K562 (cell line): Measurements from ENCODE around the gene CAMK2G. TPM values are rescaled to one million over a fixed set of nuclear protein-coding genes. Genes with fewer than 3 reads are reported as not detected.
A peak's percentile ranks its signal among the peaks of the same experiment; 100 is the strongest.

Source experiments
- ATAC-seq: fragments of 200-7000 bp; cut with Tn5 transposase; 3 replicates; pipeline ENCODE4 v1.9.1; 2020; ENCODE audit warnings: moderate library complexity
- BruUV-seq: library from RNA; stranded (reverse); fragments of 400-500 nt; replicated peaks from 2 replicates; lab custom pipeline; 2021; lab: Mats Ljungman, UMichigan
- CTCF ChIA-PET: fragments of 300-600 bp; formaldehyde crosslinking; extraction: SDS; loops from one replicate; lab custom pipeline; 2021; ENCODE audit warnings: low intra/inter-chr PET ratio; lab: Yijun Ruan, JAX
- POLR2A ChIA-PET: fragments of 300-600, 350-650 bp; sonication (Branson Sonifier 250); formaldehyde crosslinking; extraction: SDS; loops from one replicate; lab custom pipeline; 2021; ENCODE audit warnings: antibody characterized with exemption, inconsistent platforms; lab: Yijun Ruan, JAX
- DNase-seq, 4 experiments: peaks; one replicate each; pipeline versions ENCODE4 v3.0.0 to v3.0.0-alpha.2; 2011 to 2018; ENCODE audit warnings: low spot score in 3 of 4, mixed read lengths in 3 of 4; ENCODE audit errors: extremely low read depth in 1 of 4
- FAIRE-seq: peaks from 2 replicates; lab custom pipeline; 2011; peaks lifted over from hg19 to GRCh38; lab: Jason Lieb, UNC
- H2AFZ ChIP-seq: 2 replicates; pipeline ENCODE4 v1.6.0; 2011; ENCODE audit warnings: low read depth, low read length, control low read depth, inconsistent platforms
- H3K27ac ChIP-seq: fragments of 200-600 bp; 3 replicates; pipeline ENCODE4 v1.8.0; 2011; ENCODE audit warnings: low read depth, mild to moderate bottlenecking, control low read depth, inconsistent platforms, low read length, moderate library complexity, mixed read lengths; ENCODE audit errors: extremely low read depth
- H3K27me3 ChIP-seq, 2 experiments: fragments of 300-600 bp in 1 of 2; 2 replicates in 1 of 2; 3 replicates in 1 of 2; pipeline versions ENCODE4 v1.6.0 to v1.8.0; 2011; ENCODE audit warnings: inconsistent platforms in 2 of 2, low read length in 2 of 2, mild to moderate bottlenecking in 1 of 2, mixed read lengths in 1 of 2, moderate library complexity in 1 of 2; ENCODE audit not compliant: control insufficient read depth in 2 of 2, insufficient read depth in 2 of 2
- H3K36me3 ChIP-seq: fragments of 300-600 bp; 3 replicates; pipeline ENCODE4 v1.8.0; 2011; ENCODE audit warnings: mild to moderate bottlenecking, low read length, inconsistent platforms; ENCODE audit not compliant: control insufficient read depth, insufficient read depth
- H3K4me1 ChIP-seq, 2 experiments: fragments of 200-600 bp in 1 of 2; replicated peaks in 1 of 2; 2 replicates in 1 of 2; 3 replicates in 1 of 2; pipeline versions ENCODE4 v1.5.1 to v1.8.0; 2011; ENCODE audit warnings: inconsistent platforms in 2 of 2, low read length in 2 of 2, mild to moderate bottlenecking in 1 of 2, mixed read lengths in 1 of 2, moderate library complexity in 1 of 2; ENCODE audit not compliant: control insufficient read depth in 2 of 2, insufficient read depth in 2 of 2
- H3K4me2 ChIP-seq: 2 replicates; pipeline ENCODE4 v1.6.1; 2011; ENCODE audit warnings: low read length, control low read depth, inconsistent platforms, mixed read lengths; ENCODE audit not compliant: insufficient read depth
- H3K4me3 ChIP-seq: fragments of 200-600 bp; sonication (generic), shearing (Covaris generic); 2 replicates; pipeline ENCODE4 v1.5.1; 2016; ENCODE audit warnings: control low read depth, inconsistent platforms
- H3K79me2 ChIP-seq: fragments of 200-600 bp; 3 replicates; pipeline ENCODE4 v1.8.0; 2011; ENCODE audit warnings: low read length, inconsistent platforms; ENCODE audit not compliant: control insufficient read depth, insufficient read depth
- H3K9ac ChIP-seq, 2 experiments: 2 replicates each; pipeline versions ENCODE4 v1.6.0 to v1.6.1; 2011; ENCODE audit warnings: low read depth in 2 of 2, low read length in 2 of 2, control low read depth in 1 of 2, inconsistent platforms in 1 of 2, mild to moderate bottlenecking in 1 of 2, mixed read lengths in 1 of 2; ENCODE audit not compliant: insufficient read depth in 1 of 2
- H3K9me1 ChIP-seq: one replicate; pipeline ENCODE4 v1.6.0; 2011; ENCODE audit warnings: inconsistent platforms, mild to moderate bottlenecking, low read length, moderate library complexity; ENCODE audit not compliant: control insufficient read depth, insufficient read depth
- H3K9me3 ChIP-seq: replicated peaks from 2 replicates; pipeline ENCODE4 v1.5.1; 2011; ENCODE audit warnings: low read depth, low read length, inconsistent platforms; ENCODE audit not compliant: control insufficient read depth, insufficient read depth
- H4K20me1 ChIP-seq: replicated peaks from 2 replicates; pipeline ENCODE4 v1.6.1; 2011; ENCODE audit warnings: low read length, inconsistent platforms, mixed read lengths; ENCODE audit not compliant: control insufficient read depth, insufficient read depth
- CHD4 ChIP-seq: fragments of 200-600 bp; sonication (generic); IDR thresholded peaks from 3 replicates; pipeline ENCODE4 v1.6.1; 2012; ENCODE audit warnings: low read depth, mild to moderate bottlenecking, mixed read lengths, low read length, inconsistent platforms; ENCODE audit not compliant: insufficient read depth, insufficient replicate concordance, poor library complexity, severe bottlenecking
- HNRNPH1 ChIP-seq: fragments of 200-400 bp; formaldehyde crosslinking; optimal IDR thresholded peaks from 2 replicates; pipeline ENCODE3; 2017; ENCODE audit warnings: low read depth, mild to moderate bottlenecking, low read length, moderate library complexity
- MIER1 ChIP-seq: fragments of 450-650 bp; IDR thresholded peaks from 2 replicates; pipeline ENCODE4 v1.6.1; 2016; ENCODE audit warnings: antibody characterized with exemption, mild to moderate bottlenecking, low read depth
- RBBP5 ChIP-seq: fragments of 200-600 bp; sonication (generic); IDR thresholded peaks from 2 replicates; pipeline ENCODE4 v1.6.1; 2012; ENCODE audit warnings: borderline replicate concordance, mild to moderate bottlenecking, low read length, control low read depth, inconsistent platforms; ENCODE audit not compliant: insufficient read depth, poor library complexity, severe bottlenecking
- TSHZ1 ChIP-seq: fragments of 250-450 bp; sonication (Bioruptor Pico); IDR thresholded peaks from 2 replicates; pipeline ENCODE4 v1.4.0; 2020; ENCODE audit warnings: mild to moderate bottlenecking, moderate library complexity
- ZNF232 ChIP-seq: sonication (generic); formaldehyde crosslinking; IDR thresholded peaks from 2 replicates; pipeline ENCODE4 v1.8.0; 2022; ENCODE audit warnings: mild to moderate bottlenecking, missing genetic modification reagents
- ZNF324 ChIP-seq: fragments of 250-450 bp; sonication (Bioruptor Pico); IDR thresholded peaks from 2 replicates; pipeline ENCODE4 v1.4.0; 2020; ENCODE audit warnings: mild to moderate bottlenecking
- ZNF639 ChIP-seq, 2 experiments: fragments of 200-800 bp in 1 of 2; sonication (Bioruptor generic) in 1 of 2; sonication (generic) in 1 of 2; formaldehyde crosslinking in 1 of 2; IDR thresholded peaks in 1 of 2; conservative IDR thresholded peaks in 1 of 2; 2 replicates each; pipeline versions ENCODE4 v1.5.0 to v1.6.1; 2016 to 2020; ENCODE audit warnings: missing compliant biosample characterization in 1 of 2, missing genetic modification characterization in 1 of 2, missing genetic modification reagents in 1 of 2
- ZNF830 ChIP-seq: fragments of 250-450 bp; sonication (Bioruptor Pico); IDR thresholded peaks from 2 replicates; pipeline ENCODE4 v1.5.0; 2021; ENCODE audit warnings: mild to moderate bottlenecking
- WGBS: fragments of 100-300 bp; shearing (Covaris generic); methylation state at CpG from one replicate; pipeline ENCODE4 v1.1.6; 2016; ENCODE audit warnings: low coverage, mixed read lengths; ENCODE audit not compliant: insufficient coverage; ENCODE audit errors: missing lambda C conversion rate; 5-methylcytosine and 5-hydroxymethylcytosine counted together
- in situ Hi-C: fragments of 300-500 bp; cut with MboI; formaldehyde crosslinking; loops from 4 replicates; pipeline ENCODE4 v1.15.0; 2018; ENCODE audit warnings: inconsistent platforms, mixed read lengths
- intact Hi-C: fragments of 100-400 bp; cut with micrococcal nuclease; formaldehyde crosslinking; loops from 2 replicates; pipeline ENCODE4 v1.14.2; 2022
- polyA plus RNA-seq, 8 experiments: library from polyadenylated mRNA; depleted of rRNA in 4 of 8; stranded (reverse) in 5 of 8; unstranded in 3 of 8; fragments of >200 nt; fragmentation: Nextera tagmentation in 2 of 8; fragmentation: Illumina TruSeq in 1 of 8; extraction: Ambion mirVana in 2 of 8; extraction: Trizol in 1 of 8; gene quantifications; 2 replicates each; pipeline versions ENCODE4 v1.2.1 to v1.2.3, GENCODE V29; 2011 to 2014; ENCODE audit warnings: inconsistent platforms in 1 of 8, missing spikeins in 1 of 8
- total RNA-seq, 7 experiments: library from RNA; depleted of rRNA in 6 of 7; stranded (reverse); fragments of >200 nt in 6 of 7; fragmentation: Illumina TruSeq in 2 of 7; extraction: Trizol in 2 of 7; gene quantifications; 2 replicates each; pipeline versions ENCODE4 v1.2.1 to v1.2.3, GENCODE V29; 2011 to 2021; ENCODE audit warnings: low replicate concordance in 1 of 7

The CAMK2G gene
- total and polyA plus RNA-seq, 9 of the 15 experiments (the other 6 are each of a cell fraction or from before 2014, with no cell fraction given) = 9.0 to 37.9 (median 32.6) TPM

GRCh38 chr10:73841526-73842285 lies 32.6 kb downstream of the CAMK2G start:
- peaks cover 0 to 10% of the 10 kb centered on the region in 2 experiments; a peak in 1 of 5 replicates for H3K4me1 ChIP-seq
- 80% methylated on average over 9 of the region's 9 CpGs for WGBS

GRCh38 chr10:73841061-73841421 lies 33.3 kb downstream of the CAMK2G start:
- Histone ChIP-seq H4K20me1 (0 out of 2 replicates have a peak, but pooled peaks cover under 1% of the 10 kb centered on the region), H3K9me3 (no peaks in the 10 kb centered on the region), H3K4me2 (no peak overlapping the region), H3K9me1 (no peaks in the 10 kb centered on the region), H3K4me1 (peaks cover 0 to 10% of the 10 kb centered on the region in 2 experiments; a peak in 1 of 5 replicates), H3K4me3 (no peak overlapping the region), H3K27ac (no peak overlapping the region), H3K79me2 (no peaks in the 10 kb centered on the region), H3K36me3 (peaks cover 62% of the 10 kb centered on the region; the same call in 2 of the 3 replicates), H3K27me3 (no peaks in the 10 kb centered on the region), H3K9ac (0 out of 4 replicates have a peak overlapping the region, but pooled peaks of 1 of the 2 experiments have one; percentile 39), H2AFZ (no peak overlapping the region)
- FAIRE-seq = no peak
- 87% methylated on average over 8 of the region's 9 CpGs for WGBS
- DNase-seq = no peak
- in situ Hi-C loops (loop anchor here (5.0 to 10.0 kb wide), 2 partner anchors 96 to 1244 kb away; no protein-coding TSS in a partner anchor), intact Hi-C loops (no loop called here)
- POLR2A ChIA-PET = interaction anchor here (0.9 to 1.1 kb wide), 3 partner anchors 10 to 23 kb away, joined by 4 to 5 read pairs (median 4); no protein-coding TSS in a partner anchor
- no peak for ATAC-seq
- no TSS peak for BruUV-seq
- CTCF ChIA-PET = no interaction called here
- TF ChIP-seq RBBP5 (no peak), MIER1 (no peak), TSHZ1 (no peak), ZNF639 (CRISPR knock-in tag; conservative IDR thresholded peaks at IDR 0.05 in 1 of 2, IDR thresholded peaks at IDR 0.05 in 1 of 2) (no peak), ZNF324 (no peak)

More at GRCh38 chr10:73841526-73842285, 32.6 kb downstream of the CAMK2G start:
- DNase-seq (no peak), ATAC-seq (no peak), FAIRE-seq (no peak)
- Histone ChIP-seq H3K27me3 (no peaks in the 10 kb centered on the region), H3K36me3 (peaks cover 62% of the 10 kb centered on the region), H3K9ac (peak overlapping the region in 1 of 2 experiments; percentile 50; a peak in 2 of 4 replicates), H3K9me3 (no peaks in the 10 kb centered on the region), H3K4me3 (no peak overlapping the region), H2AFZ (no peak overlapping the region), H3K4me2 (no peak overlapping the region), H3K27ac (no peak overlapping the region), H3K9me1 (no peaks in the 10 kb centered on the region), H3K79me2 (no peaks in the 10 kb centered on the region), H4K20me1 (0 out of 2 replicates have a peak, but pooled peaks cover 5% of the 10 kb centered on the region)
- BruUV-seq = no TSS peak
- ChIA-PET CTCF (no interaction called here), POLR2A (interaction anchor here (0.9 to 1.1 kb wide), 3 partner anchors 11 to 23 kb away, joined by 4 to 5 read pairs (median 4); no protein-coding TSS in a partner anchor)
- TF ChIP-seq ZNF830 (CRISPR knock-in tag) = no peak
- no peak for TF ChIP-seq HNRNPH1
- TF ChIP-seq CHD4 = no peak
- no peak for TF ChIP-seq ZNF232
- intact Hi-C loops = no loop called here
- in situ Hi-C loops = loop anchor here (5.0 to 10.0 kb wide), 2 partner anchors 96 to 1243 kb away; no protein-coding TSS in a partner anchor
